Esophagus squamous epithelium (tissue), 5 donors: ENCODE results near the gene NALF2. TPM values are rescaled to one million over a fixed set of nuclear protein-coding genes. Genes with fewer than 3 reads are reported as not detected.

Experiments
- DNase-seq: peaks from one replicate; lab custom pipeline; 2025; lab: John Stamatoyannopoulos, UW
- H3K27ac ChIP-seq, 4 donors: fragments of 200-600 bp; sonication (generic); one replicate each; pipeline ENCODE4 v1.5.1; 2016 to 2019; ENCODE audit warnings: mild to moderate bottlenecking in 1 of 4
- H3K27me3 ChIP-seq, 4 donors: fragments of 200-600 bp; sonication (generic); 1 replicate in 3 of 4; 2 replicates in 1 of 4; pipeline versions ENCODE4 v1.5.1 to v1.6.0; 2017 to 2021; ENCODE audit warnings: antibody characterized with exemption in 1 of 4
- H3K36me3 ChIP-seq, 3 donors: fragments of 200-600 bp; sonication (generic); one replicate each; pipeline ENCODE4 v1.5.1; 2016 to 2019
- H3K4me1 ChIP-seq, 3 donors: fragments of 200-600 bp; sonication (generic); one replicate each; pipeline ENCODE4 v1.5.1; 2017 to 2019
- H3K4me3 ChIP-seq, 4 donors: fragments of 200-600 bp; sonication (generic); 1 replicate in 3 of 4; 2 replicates in 1 of 4; pipeline ENCODE4 v1.5.1; 2016 to 2019; ENCODE audit warnings: mild to moderate bottlenecking in 2 of 4, moderate library complexity in 1 of 4
- H3K9me3 ChIP-seq, 3 donors: fragments of 200-600 bp; sonication (generic); one replicate each; pipeline ENCODE4 v1.5.1; 2016 to 2019
- POLR2A ChIP-seq, 4 donors: fragments of 450-650 bp; IDR thresholded peaks; one replicate each; pipeline ENCODE4 v1.6.1; 2017; ENCODE audit warnings: antibody characterized with exemption in 4 of 4, mild to moderate bottlenecking in 4 of 4, moderate library complexity in 3 of 4
- WGBS, 2 donors: methylation state at CpG; one replicate each; pipeline ENCODE4 v1.1.5; 2018; 5-methylcytosine and 5-hydroxymethylcytosine counted together
- intact Hi-C: fragments of 100-400 bp; cut with DNase I; formaldehyde crosslinking; loops from one replicate; pipeline ENCODE4 v1.15.0; 2022
- total RNA-seq, 4 donors: library from RNA; depleted of rRNA; stranded (reverse); fragments of >200 nt; gene quantifications; one replicate each; pipeline ENCODE4 v1.1.0, GENCODE V29; 2016
- TF ChIP-seq, protein P1 (sequence below), 6 experiments: fragments of 450-650 bp in 4 of 6; fragments of 200-600 bp in 2 of 6; sonication (generic) in 2 of 6; IDR thresholded peaks; one replicate each; pipeline ENCODE4 v1.5.1; 2016 to 2019; ENCODE audit warnings: antibody characterized with exemption in 6 of 6, mild to moderate bottlenecking in 4 of 6, moderate library complexity in 4 of 6
- donor health status: DM: yes; HTN: yes; CAD: no.

Gene NALF2
- total RNA-seq, 4 donors from 2014 or later, result 0.19 to 0.26 TPM; not detected in 2

DNA sequence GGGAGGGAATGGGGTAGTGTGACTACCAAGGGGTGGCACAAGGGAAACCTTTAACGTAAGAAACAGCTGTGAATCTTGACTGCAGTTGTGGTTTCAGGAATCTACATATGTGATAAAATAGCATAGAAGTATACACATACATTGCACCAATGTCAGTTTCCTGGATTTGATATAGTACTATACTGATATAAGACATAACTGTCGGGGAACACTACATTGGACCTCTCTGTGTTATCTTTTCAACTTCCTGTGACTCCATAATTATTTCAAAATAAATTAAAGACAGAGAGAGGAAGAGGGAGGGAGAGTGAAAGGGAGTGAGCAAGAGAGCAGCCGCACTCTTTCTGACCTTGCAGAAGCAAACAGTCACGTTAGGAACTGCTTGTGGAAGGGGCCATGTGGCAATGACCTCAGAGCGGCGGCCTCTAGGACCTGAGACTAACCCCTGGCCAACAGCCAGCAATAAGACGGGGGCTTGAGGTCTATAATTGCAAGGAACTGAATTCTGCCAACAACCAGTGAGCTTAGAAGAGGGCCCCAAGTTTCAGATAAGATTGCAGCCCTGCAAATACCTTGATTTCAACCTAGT, 47.4 kb downstream of the NALF2 start:
- Histone ChIP-seq H3K4me1 (no peaks in the 10 kb centered on the region), H3K27me3 (no peaks in the 10 kb centered on the region), H3K36me3 (no peaks in the 10 kb centered on the region), H3K4me3 (no peak overlapping the region), H3K27ac (no peak overlapping the region), H3K9me3 (peaks cover 0 to 4% (median 0%) of the 10 kb centered on the region in 3 donors)
- intact Hi-C loops, result no loop called here
- TF ChIP-seq, protein P1, sequence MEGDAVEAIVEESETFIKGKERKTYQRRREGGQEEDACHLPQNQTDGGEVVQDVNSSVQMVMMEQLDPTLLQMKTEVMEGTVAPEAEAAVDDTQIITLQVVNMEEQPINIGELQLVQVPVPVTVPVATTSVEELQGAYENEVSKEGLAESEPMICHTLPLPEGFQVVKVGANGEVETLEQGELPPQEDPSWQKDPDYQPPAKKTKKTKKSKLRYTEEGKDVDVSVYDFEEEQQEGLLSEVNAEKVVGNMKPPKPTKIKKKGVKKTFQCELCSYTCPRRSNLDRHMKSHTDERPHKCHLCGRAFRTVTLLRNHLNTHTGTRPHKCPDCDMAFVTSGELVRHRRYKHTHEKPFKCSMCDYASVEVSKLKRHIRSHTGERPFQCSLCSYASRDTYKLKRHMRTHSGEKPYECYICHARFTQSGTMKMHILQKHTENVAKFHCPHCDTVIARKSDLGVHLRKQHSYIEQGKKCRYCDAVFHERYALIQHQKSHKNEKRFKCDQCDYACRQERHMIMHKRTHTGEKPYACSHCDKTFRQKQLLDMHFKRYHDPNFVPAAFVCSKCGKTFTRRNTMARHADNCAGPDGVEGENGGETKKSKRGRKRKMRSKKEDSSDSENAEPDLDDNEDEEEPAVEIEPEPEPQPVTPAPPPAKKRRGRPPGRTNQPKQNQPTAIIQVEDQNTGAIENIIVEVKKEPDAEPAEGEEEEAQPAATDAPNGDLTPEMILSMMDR (IDR thresholded peaks at IDR 0.05), result no peak
- no peak for DNase-seq
- WGBS, 2 donors, result 40 to 48% methylated on average over 7 of the region's 7 CpGs

- no peak for TF ChIP-seq POLR2A (IDR thresholded peaks at IDR 0.05)
- TF ChIP-seq, protein P1 (IDR thresholded peaks at IDR 0.05), result no peak
- 60 to 85% methylated on average over 2 of the region's 4 CpGs for WGBS, 2 donors
- H3K27ac ChIP-seq, result no peak overlapping the region
- H3K36me3 ChIP-seq, result no peaks in the 10 kb centered on the region
- no peaks in the 10 kb centered on the region for H3K27me3 ChIP-seq
- intact Hi-C loops, result no loop called here
- no peaks in the 10 kb centered on the region for H3K9me3 ChIP-seq
- DNase-seq, result no peak
- H3K4me1 ChIP-seq, result no peaks in the 10 kb centered on the region
- no peak overlapping the region for H3K4me3 ChIP-seq
These were observed 48.4 kb downstream of the NALF2 start for GRCh38 chrX:69552512-69552911.

Other genes starting within 250 kb of the NALF2 start
- 1 to 10 TPM; 1.5 to 2.9 (median 2.4) TPM for gene EDA, start 111.8 kb downstream of the NALF2 start, total RNA-seq